ENCODE data around the gene TSPOAP1. TPM values are rescaled to one million over a fixed set of nuclear protein-coding genes. Genes with fewer than 3 reads are reported as not detected.

Gene TSPOAP1
- total RNA-seq, 1 experiment from 2014 or later: 7.8 TPM

DNA sequence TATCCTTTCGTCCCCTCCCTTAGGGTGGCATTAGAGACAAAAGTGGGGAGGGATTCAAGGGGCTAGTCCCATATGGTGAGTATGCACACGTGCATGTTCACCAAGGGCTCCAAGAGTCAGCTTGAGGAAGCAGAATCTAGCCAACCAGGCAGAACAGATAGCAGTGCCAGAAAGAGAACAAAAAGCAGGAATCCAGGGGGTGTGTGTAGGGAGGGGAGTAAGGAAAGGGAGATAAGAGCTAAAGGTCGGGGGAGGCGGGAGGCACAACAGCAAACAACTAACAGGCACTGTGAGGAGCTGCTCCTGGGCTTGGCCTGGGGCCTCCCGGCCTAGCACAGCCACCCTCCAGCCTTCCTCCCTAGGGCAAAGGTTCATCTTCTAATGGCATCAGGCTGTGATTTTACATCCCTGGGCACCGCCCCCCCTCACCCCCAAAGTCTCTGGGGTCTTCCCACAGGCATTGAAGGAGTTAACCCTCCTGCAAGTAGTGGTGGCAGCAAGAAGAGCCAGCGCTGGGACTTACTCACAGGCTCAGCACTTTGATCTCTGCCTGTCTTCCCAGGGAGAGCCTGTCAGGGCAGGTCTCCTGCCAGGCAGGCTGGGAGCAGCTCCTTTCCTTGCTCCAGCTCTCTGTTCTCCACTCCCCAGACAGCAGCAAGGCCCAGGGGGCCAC, 35.8 kb upstream of the TSPOAP1 start:
- H3K79me2 ChIP-seq (ENCODE audit: low read length): no peaks in the 10 kb centered on the region
- no peak overlapping the region for H3K4me3 ChIP-seq (ENCODE audit: low read length)
- H3K27me3 ChIP-seq (ENCODE audit: low read length): no peaks in the 10 kb centered on the region
- H2AFZ ChIP-seq (ENCODE audit: low read length): no peak overlapping the region
- no peak overlapping the region for H3K4me2 ChIP-seq (ENCODE audit: low read depth, low read length, poor library complexity, severe bottlenecking)
- no peaks in the 10 kb centered on the region for H3K4me1 ChIP-seq (ENCODE audit: low read length)
- H3K9me3 ChIP-seq (ENCODE audit: low read length): no peaks in the 10 kb centered on the region
- no peak overlapping the region for H3K27ac ChIP-seq (ENCODE audit: low read length)
- no peak for DNase-seq
- no peak overlapping the region for H3K9ac ChIP-seq (ENCODE audit: low read length)
- no peaks in the 10 kb centered on the region for H4K20me1 ChIP-seq (ENCODE audit: insufficient read depth, low read depth, low read length)
- H3K36me3 ChIP-seq (ENCODE audit: insufficient read depth, low read length): no peaks in the 10 kb centered on the region
- H3K9me2 ChIP-seq (replicated peaks; ENCODE audit: insufficient read depth, low read length): no peaks in the 10 kb centered on the region

DNA sequence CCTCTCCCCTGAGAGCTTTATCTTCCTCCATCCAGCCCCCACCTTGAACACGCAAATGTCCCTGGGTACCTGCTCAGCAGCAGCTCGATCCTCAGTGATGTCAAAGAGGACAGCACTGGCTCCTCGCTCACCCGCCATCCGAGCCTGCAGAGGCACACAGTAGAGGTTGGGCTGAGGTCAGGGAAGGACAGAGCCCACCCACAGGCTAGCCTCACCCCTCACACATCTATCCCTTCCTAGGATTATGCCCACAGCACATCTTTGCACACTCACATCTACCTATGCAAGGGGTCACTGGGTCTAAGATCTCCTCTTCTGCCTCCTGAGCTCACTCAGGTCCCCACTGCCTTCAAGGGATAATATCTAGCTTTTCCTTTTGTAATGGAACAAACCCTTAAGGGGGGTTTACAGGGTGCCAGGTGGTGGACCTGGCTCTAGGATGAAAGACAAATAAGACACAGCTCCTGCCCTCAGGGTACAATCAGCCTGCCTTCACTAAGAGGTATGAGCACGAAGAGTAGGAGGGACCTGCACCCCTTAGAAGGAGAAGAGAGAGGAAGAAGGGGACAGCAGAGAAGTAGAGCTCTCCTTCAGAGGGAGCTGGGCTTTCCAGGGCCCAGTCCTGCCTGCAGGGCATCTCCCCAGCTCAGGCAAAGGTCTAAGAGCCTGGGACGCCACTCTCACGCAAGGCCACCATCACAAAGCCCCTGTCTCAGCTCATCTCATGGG, 35.0 kb upstream of the TSPOAP1 start:
- Histone ChIP-seq H3K27me3 (ENCODE audit: low read length) (no peaks in the 10 kb centered on the region), H3K4me2 (ENCODE audit: low read depth, low read length, poor library complexity, severe bottlenecking) (no peak overlapping the region), H3K9ac (ENCODE audit: low read length) (no peak overlapping the region)

DNA sequence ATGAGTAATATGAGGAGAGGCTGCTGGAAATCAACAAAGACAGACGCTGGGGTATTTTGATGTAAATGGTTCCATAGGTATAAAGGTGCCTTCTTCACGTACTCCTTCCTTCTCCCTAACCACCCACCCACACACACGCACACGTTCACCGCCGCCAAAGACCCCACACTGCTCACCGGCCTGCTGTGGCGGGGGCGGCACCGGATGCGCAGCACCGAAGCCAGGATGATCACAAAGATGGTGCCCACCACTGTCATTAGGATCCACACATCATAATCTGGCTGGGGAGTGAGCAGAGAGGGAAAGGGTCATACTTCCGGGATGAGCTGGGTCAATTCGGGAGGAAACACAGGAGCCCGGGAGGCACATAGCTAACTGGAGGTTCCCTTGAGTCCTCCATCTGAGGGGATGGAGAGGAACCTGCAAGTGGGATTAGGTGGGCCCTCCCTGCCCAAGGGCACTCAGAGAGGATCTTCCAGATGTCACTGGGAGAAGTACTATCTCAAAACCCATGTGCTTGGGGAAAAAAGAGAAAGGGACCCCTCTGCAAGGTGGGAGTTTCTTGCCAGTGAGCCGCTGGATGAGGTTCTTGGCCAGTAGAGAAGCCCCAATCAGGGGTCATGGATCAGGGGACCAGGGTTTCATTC, 33.9 kb upstream of the TSPOAP1 start:
- no peak overlapping the region for H3K4me3 ChIP-seq (ENCODE audit: low read length)
- no peaks in the 10 kb centered on the region for H3K79me2 ChIP-seq (ENCODE audit: low read length)
- no peaks in the 10 kb centered on the region for H4K20me1 ChIP-seq (ENCODE audit: insufficient read depth, low read depth, low read length)
- H3K36me3 ChIP-seq (ENCODE audit: insufficient read depth, low read length): no peaks in the 10 kb centered on the region
- no peak overlapping the region for H3K9ac ChIP-seq (ENCODE audit: low read length)
- no peak overlapping the region for H3K4me2 ChIP-seq (ENCODE audit: low read depth, low read length, poor library complexity, severe bottlenecking)
- no peaks in the 10 kb centered on the region for H3K27me3 ChIP-seq (ENCODE audit: low read length)
- no peak overlapping the region for H3K27ac ChIP-seq (ENCODE audit: low read length)
- no peaks in the 10 kb centered on the region for H3K9me3 ChIP-seq (ENCODE audit: low read length)
- no peak for DNase-seq
- H3K4me1 ChIP-seq (ENCODE audit: low read length): no peaks in the 10 kb centered on the region
- H2AFZ ChIP-seq (ENCODE audit: low read length): no peak overlapping the region
- H3K9me2 ChIP-seq (replicated peaks; ENCODE audit: insufficient read depth, low read length): no peaks in the 10 kb centered on the region

More for the DNA sequence above, 35.0 kb upstream of the TSPOAP1 start:
- no peaks in the 10 kb centered on the region for H3K79me2 ChIP-seq (ENCODE audit: low read length)
- DNase-seq: no peak
- no peaks in the 10 kb centered on the region for H3K36me3 ChIP-seq (ENCODE audit: insufficient read depth, low read length)
- H3K4me1 ChIP-seq (ENCODE audit: low read length): no peaks in the 10 kb centered on the region
- no peaks in the 10 kb centered on the region for H3K9me3 ChIP-seq (ENCODE audit: low read length)
- H4K20me1 ChIP-seq (ENCODE audit: insufficient read depth, low read depth, low read length): no peaks in the 10 kb centered on the region
- H3K9me2 ChIP-seq (replicated peaks; ENCODE audit: insufficient read depth, low read length): no peaks in the 10 kb centered on the region
- H2AFZ ChIP-seq (ENCODE audit: low read length): no peak overlapping the region
- H3K27ac ChIP-seq (ENCODE audit: low read length): no peak overlapping the region
- H3K4me3 ChIP-seq (ENCODE audit: low read length): no peak overlapping the region

DNA sequence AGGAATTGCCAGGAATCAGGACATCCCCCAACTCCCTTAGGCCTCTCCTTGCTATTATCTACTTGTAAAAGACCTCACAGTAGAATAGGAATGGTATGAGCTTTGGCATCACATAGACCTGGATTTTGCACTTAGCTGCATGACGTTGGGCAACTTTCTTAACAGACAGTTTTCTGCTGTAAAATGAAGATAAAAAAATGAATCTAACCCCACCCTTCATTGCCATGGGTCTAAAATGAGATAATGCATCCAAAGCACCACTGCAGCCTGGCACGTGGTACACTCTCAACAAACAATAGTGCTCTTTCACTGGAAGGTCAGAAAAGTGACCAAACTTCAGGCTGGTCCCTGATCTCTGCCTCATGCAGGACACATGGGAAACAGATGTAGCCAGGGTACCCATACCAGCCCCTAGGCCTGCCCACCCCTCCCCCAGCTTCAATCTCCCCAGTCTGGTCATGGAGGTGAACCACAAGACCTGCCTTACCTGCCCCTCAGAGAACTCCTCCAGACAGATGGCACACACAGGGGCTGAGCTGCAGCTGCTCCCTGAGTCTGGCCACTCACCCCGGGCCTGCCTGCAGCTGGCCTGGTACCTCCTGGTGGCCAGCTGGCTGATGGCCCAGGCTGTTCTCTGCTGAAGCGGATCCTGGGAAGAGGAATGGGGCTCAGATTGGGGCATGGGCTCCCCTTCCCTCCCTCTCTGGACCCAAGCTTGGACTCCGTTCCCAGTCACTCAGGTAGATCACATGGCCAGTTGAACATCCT, 31.9 kb upstream of the TSPOAP1 start:
- no peak overlapping the region for H2AFZ ChIP-seq (ENCODE audit: low read length)
- no peak overlapping the region for H3K27ac ChIP-seq (ENCODE audit: low read length)
- H3K4me3 ChIP-seq (ENCODE audit: low read length): no peak overlapping the region
- no peak for DNase-seq
- no peaks in the 10 kb centered on the region for H3K79me2 ChIP-seq (ENCODE audit: low read length)
- H3K9ac ChIP-seq (ENCODE audit: low read length): no peak overlapping the region
- H3K4me2 ChIP-seq (ENCODE audit: low read depth, low read length, poor library complexity, severe bottlenecking): no peak overlapping the region
- H4K20me1 ChIP-seq (ENCODE audit: insufficient read depth, low read depth, low read length): no peaks in the 10 kb centered on the region
- H3K4me1 ChIP-seq (ENCODE audit: low read length): no peaks in the 10 kb centered on the region
- H3K9me3 ChIP-seq (ENCODE audit: low read length): no peaks in the 10 kb centered on the region
- no peaks in the 10 kb centered on the region for H3K36me3 ChIP-seq (ENCODE audit: insufficient read depth, low read length)
- H3K27me3 ChIP-seq (ENCODE audit: low read length): no peaks in the 10 kb centered on the region
- H3K9me2 ChIP-seq (replicated peaks; ENCODE audit: insufficient read depth, low read length): no peaks in the 10 kb centered on the region

DNA sequence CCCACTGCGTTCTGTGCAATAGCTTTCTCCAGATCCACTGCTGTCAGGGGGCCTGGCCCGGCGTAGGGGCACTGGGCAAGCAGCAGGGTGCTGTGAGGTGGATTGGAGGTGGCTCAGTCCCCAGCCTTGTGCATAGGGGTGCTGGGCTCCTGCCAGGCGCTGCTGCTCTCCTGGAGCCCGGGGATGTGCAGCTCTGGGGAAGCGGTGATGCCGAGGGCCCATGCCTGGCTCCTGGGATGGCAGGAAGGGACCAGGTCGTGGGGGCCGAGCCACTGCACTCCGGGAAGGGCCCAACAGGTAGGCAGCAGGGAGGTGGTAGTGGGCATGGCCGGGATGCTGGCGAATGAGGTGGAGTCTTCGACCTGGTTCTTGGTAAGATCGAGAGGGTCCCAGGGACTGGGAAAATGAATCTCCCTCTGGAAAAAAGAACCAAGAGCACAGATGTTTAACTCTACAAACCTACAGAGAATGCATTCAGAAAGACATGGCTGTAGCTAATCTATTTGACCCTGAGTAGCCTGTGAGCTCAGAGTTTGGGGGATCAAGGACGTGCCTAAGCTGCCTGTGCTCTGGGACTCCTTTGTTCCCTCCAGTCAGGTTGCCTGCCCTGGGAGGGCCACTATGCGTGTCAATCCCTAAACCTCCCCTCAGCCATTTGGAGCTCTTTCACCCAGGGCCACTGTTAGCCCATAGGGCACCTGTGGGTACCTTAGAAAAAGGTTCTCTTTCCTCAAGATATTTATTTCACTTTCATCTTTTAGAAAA, 30.0 kb upstream of the TSPOAP1 start:
- no peaks in the 10 kb centered on the region for H3K4me1 ChIP-seq (ENCODE audit: low read length)
- no peak overlapping the region for H3K4me3 ChIP-seq (ENCODE audit: low read length)
- no peak overlapping the region for H2AFZ ChIP-seq (ENCODE audit: low read length)
- H3K9ac ChIP-seq (ENCODE audit: low read length): no peak overlapping the region
- H4K20me1 ChIP-seq (ENCODE audit: insufficient read depth, low read depth, low read length): no peaks in the 10 kb centered on the region
- no peaks in the 10 kb centered on the region for H3K9me2 ChIP-seq (replicated peaks; ENCODE audit: insufficient read depth, low read length)
- DNase-seq: no peak
- no peaks in the 10 kb centered on the region for H3K27me3 ChIP-seq (ENCODE audit: low read length)
- no peaks in the 10 kb centered on the region for H3K9me3 ChIP-seq (ENCODE audit: low read length)
- no peaks in the 10 kb centered on the region for H3K36me3 ChIP-seq (ENCODE audit: insufficient read depth, low read length)
- no peak overlapping the region for H3K27ac ChIP-seq (ENCODE audit: low read length)
- H3K4me2 ChIP-seq (ENCODE audit: low read depth, low read length, poor library complexity, severe bottlenecking): no peak overlapping the region
- H3K79me2 ChIP-seq (ENCODE audit: low read length): no peaks in the 10 kb centered on the region

DNA sequence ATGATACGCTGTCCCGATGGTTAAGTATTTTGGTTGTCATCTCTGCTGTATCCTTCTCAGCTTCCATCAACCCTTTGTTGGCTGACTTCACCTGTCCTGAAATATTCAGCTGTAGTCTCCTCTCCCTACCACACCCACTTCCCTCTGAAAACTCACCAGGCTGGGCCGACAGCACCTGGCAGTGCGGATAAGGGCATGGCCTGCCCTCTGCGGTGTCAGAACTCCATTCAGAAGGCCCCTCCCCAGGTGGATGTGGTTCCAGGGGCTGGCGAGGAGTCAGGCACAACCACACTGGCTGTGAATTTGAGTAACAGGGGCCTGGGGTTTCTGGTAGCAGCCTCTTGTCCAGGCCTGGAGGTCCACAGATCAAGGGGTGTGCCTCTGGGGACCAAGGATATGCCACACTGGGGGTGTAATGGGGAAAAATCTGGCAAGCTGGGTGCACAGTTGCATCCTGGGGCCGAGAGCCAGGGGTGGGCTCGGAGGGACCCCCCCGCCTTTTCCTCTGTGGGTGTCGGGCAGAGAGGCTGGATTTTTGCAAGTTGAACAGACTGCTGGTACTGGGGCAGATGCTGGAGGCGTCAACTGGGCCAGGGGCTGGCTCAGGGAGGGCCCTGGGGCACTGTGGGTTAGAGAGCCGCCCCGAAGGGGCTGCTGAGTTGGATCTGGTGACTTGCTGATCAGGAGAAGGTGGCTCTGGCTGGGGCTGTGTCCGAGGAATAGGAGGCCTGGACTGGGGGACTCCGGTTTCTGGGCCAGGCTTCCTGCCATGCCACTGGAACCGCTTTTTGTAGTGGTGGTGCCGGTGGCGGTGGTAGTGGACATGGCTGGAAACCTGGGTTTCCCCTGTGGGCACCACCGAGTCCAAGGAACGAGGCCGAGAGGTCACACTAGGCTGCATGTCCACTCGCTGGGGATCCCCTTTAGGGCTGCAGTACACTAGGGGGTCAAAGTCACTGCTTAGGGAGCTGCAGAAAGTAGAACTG, 29.0 kb upstream of the TSPOAP1 start:
- Histone ChIP-seq H3K9me3 (ENCODE audit: low read length) (no peaks in the 10 kb centered on the region), H3K36me3 (ENCODE audit: insufficient read depth, low read length) (no peaks in the 10 kb centered on the region), H2AFZ (ENCODE audit: low read length) (no peak overlapping the region), H3K4me2 (ENCODE audit: low read depth, low read length, poor library complexity, severe bottlenecking) (no peak overlapping the region), H3K9ac (ENCODE audit: low read length) (no peak overlapping the region), H3K27ac (ENCODE audit: low read length) (no peak overlapping the region), H3K9me2 (replicated peaks; ENCODE audit: insufficient read depth, low read length) (no peaks in the 10 kb centered on the region), H3K4me3 (ENCODE audit: low read length) (no peak overlapping the region), H3K4me1 (ENCODE audit: low read length) (peaks cover 8% of the 10 kb centered on the region), H3K27me3 (ENCODE audit: low read length) (no peaks in the 10 kb centered on the region), H3K79me2 (ENCODE audit: low read length) (no peaks in the 10 kb centered on the region), H4K20me1 (ENCODE audit: insufficient read depth, low read depth, low read length) (no peaks in the 10 kb centered on the region)
- DNase-seq: no peak

DNA sequence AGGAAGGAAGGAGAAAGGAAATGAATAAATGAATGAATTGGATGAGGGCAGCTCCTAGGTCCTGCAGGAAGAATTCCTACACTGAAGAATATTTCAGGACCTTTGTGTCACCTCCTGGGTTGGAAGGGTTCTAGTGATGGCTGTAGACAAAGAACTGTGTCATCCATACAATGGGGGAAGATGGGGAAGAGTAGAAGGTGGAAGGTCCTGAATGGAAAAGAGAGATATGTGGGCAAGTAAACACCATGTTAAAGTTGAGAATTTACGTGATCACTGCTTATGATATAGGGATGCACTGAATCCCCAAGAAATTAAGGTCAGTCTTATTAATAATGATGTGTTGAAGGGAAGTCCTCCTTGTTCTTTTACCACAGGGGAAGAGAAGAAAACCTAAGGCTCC, 27.6 kb upstream of the TSPOAP1 start:
- peaks cover 4% of the 10 kb centered on the region; the same call in 1 of the 2 replicates for H4K20me1 ChIP-seq (ENCODE audit: insufficient read depth, low read depth, low read length)
- H3K4me3 ChIP-seq (ENCODE audit: low read length): no peak overlapping the region
- H3K79me2 ChIP-seq (ENCODE audit: low read length): peaks cover 8% of the 10 kb centered on the region
- no peak overlapping the region for H2AFZ ChIP-seq (ENCODE audit: low read length)
- no peaks in the 10 kb centered on the region for H3K9me2 ChIP-seq (replicated peaks; ENCODE audit: insufficient read depth, low read length)
- H3K4me2 ChIP-seq (ENCODE audit: low read depth, low read length, poor library complexity, severe bottlenecking): no peak overlapping the region
- DNase-seq: no peak
- H3K27ac ChIP-seq (ENCODE audit: low read length): no peak overlapping the region
- H3K4me1 ChIP-seq (ENCODE audit: low read length): peaks cover 12% of the 10 kb centered on the region
- H3K9ac ChIP-seq (ENCODE audit: low read length): no peak overlapping the region
- no peaks in the 10 kb centered on the region for H3K27me3 ChIP-seq (ENCODE audit: low read length)
- no peaks in the 10 kb centered on the region for H3K9me3 ChIP-seq (ENCODE audit: low read length)
- no peaks in the 10 kb centered on the region for H3K36me3 ChIP-seq (ENCODE audit: insufficient read depth, low read length)

All from Karpas-422 (cell line).